ENCODE results near the gene CDK11B.

GRCh38 chr1:1684031-1684681 lies 25.4 kb upstream of the CDK11B start:
- TF ChIP-seq GATA2 (IDR thresholded peaks at IDR 0.05; ENCODE audit: low read depth, low read length), result no peak
- no peak for TF ChIP-seq GATA3 (IDR thresholded peaks at IDR 0.05; ENCODE audit: low read depth, low read length)
